HCT116 (cell line): Measurements from ENCODE around the gene DTD1. TPM values are rescaled to one million over a fixed set of nuclear protein-coding genes. Genes with fewer than 3 reads are reported as not detected.

Experiments used
- ATAC-seq: fragments of 200-7000 bp; cut with Tn5 transposase; 2 replicates; pipeline ENCODE4 v1.9.1; 2020; ENCODE audit warnings: mild to moderate bottlenecking, moderate library complexity
- BruUV-seq: library from RNA; stranded (reverse); fragments of 400-500 nt; replicated peaks from 2 replicates; lab custom pipeline; 2021; lab: Mats Ljungman, UMichigan
- CTCF ChIA-PET: fragments of 300-600 bp; sonication (Branson Sonifier 250); formaldehyde crosslinking; loops from one replicate; lab custom pipeline; 2021; ENCODE audit warnings: antibody characterized with exemption; lab: Charles Lee
- POLR2A ChIA-PET: fragments of 300-600, 350-600 bp; sonication (Branson Sonifier 250); formaldehyde crosslinking; loops from one replicate; lab custom pipeline; 2021; ENCODE audit warnings: antibody characterized with exemption; lab: Charles Lee
- RAD21 ChIA-PET, 2 experiments: fragments of 300-600 bp; sonication (Branson Sonifier 250); formaldehyde crosslinking; loops; one replicate each; lab custom pipeline; 2023; ENCODE audit warnings: low total read pairs in 2 of 2; ENCODE audit not compliant: uncharacterized antibody in 2 of 2, unreplicated experiment in 2 of 2, low non-redundant PET in 1 of 2; lab: Charles Lee
- DNase-seq: peaks from one replicate; pipeline ENCODE4 v3.0.0-alpha.2; 2010; ENCODE audit warnings: low read depth, low spot score
- H2AFZ ChIP-seq: fragments of 200-600 bp; shearing (Covaris generic), sonication (generic); 2 replicates; pipeline ENCODE4 v1.6.1; 2017; ENCODE audit warnings: low read depth, mixed run types, mixed read lengths, antibody characterized with exemption, low read length; ENCODE audit not compliant: poor library complexity, severe bottlenecking
- H3K27ac ChIP-seq: 2 replicates; pipeline ENCODE4 v1.5.1; 2012; ENCODE audit warnings: low read depth, low read length
- H3K27me3 ChIP-seq: fragments of 200-600 bp; sonication (generic); 2 replicates; pipeline ENCODE4 v1.6.1; 2016; ENCODE audit warnings: mixed run types, low read length, mixed read lengths; ENCODE audit not compliant: insufficient read depth
- H3K36me3 ChIP-seq, 2 experiments: fragments of 200-500 bp in 1 of 2; fragments of 200-600 bp in 1 of 2; sonication (Bioruptor generic) in 1 of 2; sonication (generic) in 1 of 2; 2 replicates each; pipeline versions ENCODE4 v1.5.1 to v1.6.1; 2014 to 2016; ENCODE audit warnings: low read length in 2 of 2, inconsistent platforms in 1 of 2, mixed read lengths in 1 of 2, mixed run types in 1 of 2; ENCODE audit not compliant: insufficient read depth in 2 of 2, control insufficient read depth in 1 of 2
- H3K4me1 ChIP-seq, 2 experiments: fragments of 200-600 bp in 1 of 2; sonication (generic) in 1 of 2; 2 replicates each; pipeline versions ENCODE4 v1.5.1 to v1.6.1; 2012 to 2017; ENCODE audit warnings: low read length in 2 of 2, inconsistent platforms in 1 of 2, mild to moderate bottlenecking in 1 of 2, mixed read lengths in 1 of 2, mixed run types in 1 of 2, moderate library complexity in 1 of 2; ENCODE audit not compliant: insufficient read depth in 2 of 2, control insufficient read depth in 1 of 2
- H3K4me2 ChIP-seq: fragments of 200-600 bp; sonication (generic); 2 replicates; pipeline ENCODE4 v1.6.1; 2017; ENCODE audit warnings: mixed run types, low read length, mixed read lengths
- H3K4me3 ChIP-seq, 2 experiments: fragments of 200-600 bp in 1 of 2; sonication (generic) in 1 of 2; replicated peaks in 1 of 2; 2 replicates each; pipeline ENCODE4 v1.5.1; 2011 to 2016; ENCODE audit warnings: low read length in 2 of 2, control low read depth in 1 of 2, low read depth in 1 of 2, mild to moderate bottlenecking in 1 of 2, mixed read lengths in 1 of 2, mixed run types in 1 of 2
- H3K79me2 ChIP-seq: fragments of 200-600 bp; sonication (generic); 2 replicates; pipeline ENCODE4 v1.6.1; 2017; ENCODE audit warnings: mild to moderate bottlenecking, mixed run types, low read length, moderate library complexity, mixed read lengths; ENCODE audit not compliant: insufficient read depth
- H3K9ac ChIP-seq: fragments of 200-600 bp; sonication (generic); 2 replicates; pipeline ENCODE4 v1.6.1; 2016; ENCODE audit warnings: low read length, mixed read lengths
- H3K9me2 ChIP-seq: fragments of 200-600 bp; sonication (generic), shearing (Covaris generic); 2 replicates; pipeline ENCODE4 v1.6.1; 2017; ENCODE audit warnings: mixed run types, mild to moderate bottlenecking, moderate library complexity; ENCODE audit not compliant: insufficient read depth
- H3K9me3 ChIP-seq, 2 experiments: fragments of 200-500 bp in 1 of 2; fragments of 200-600 bp in 1 of 2; sonication (Bioruptor generic) in 1 of 2; sonication (generic) in 1 of 2; 2 replicates each; pipeline ENCODE4 v1.6.1; 2014 to 2017; ENCODE audit warnings: low read length in 2 of 2, mixed read lengths in 2 of 2, inconsistent platforms in 1 of 2, low read depth in 1 of 2, mild to moderate bottlenecking in 1 of 2, mixed run types in 1 of 2, moderate library complexity in 1 of 2; ENCODE audit not compliant: control insufficient read depth in 1 of 2, insufficient read depth in 1 of 2
- H4K20me1 ChIP-seq: fragments of 200-600 bp; sonication (generic), shearing (Covaris generic); 2 replicates; pipeline ENCODE4 v1.6.1; 2017; ENCODE audit warnings: mixed run types, mild to moderate bottlenecking, moderate library complexity; ENCODE audit not compliant: insufficient read depth
- ATF3 ChIP-seq: IDR thresholded peaks from 2 replicates; pipeline ENCODE4 v1.6.1; 2012
- CBX3 ChIP-seq: IDR thresholded peaks from 2 replicates; pipeline ENCODE4 v1.6.1; 2012; ENCODE audit warnings: low read depth
- CEBPB ChIP-seq: IDR thresholded peaks from 2 replicates; pipeline ENCODE4 v1.6.1; 2012; ENCODE audit warnings: low read depth
- CTCF ChIP-seq, 3 experiments: fragments of 200-600 bp in 1 of 3; sonication (generic) in 1 of 3; IDR thresholded peaks in 2 of 3; conservative IDR thresholded peaks in 1 of 3; 2 replicates each; pipeline ENCODE4 v1.5.1; 2012 to 2017; ENCODE audit warnings: low read depth in 2 of 3, low read length in 2 of 3, antibody characterized with exemption in 1 of 3, borderline replicate concordance in 1 of 3, control low read depth in 1 of 3, mild to moderate bottlenecking in 1 of 3, mixed read lengths in 1 of 3, mixed run types in 1 of 3, moderate library complexity in 1 of 3; ENCODE audit not compliant: insufficient read depth in 1 of 3
- ELF1 ChIP-seq: IDR thresholded peaks from 2 replicates; pipeline ENCODE4 v1.6.1; 2012; ENCODE audit warnings: low read depth, borderline replicate concordance
- EZH2 ChIP-seq: fragments of 200-600 bp; sonication (generic); IDR thresholded peaks from 2 replicates; pipeline ENCODE4 v1.6.1; 2017; ENCODE audit warnings: antibody characterized with exemption, mixed run types
- EZH2phosphoT487 ChIP-seq: fragments of 200-600 bp; IDR thresholded peaks from 2 replicates; pipeline ENCODE4 v1.6.1; 2018; ENCODE audit warnings: antibody characterized with exemption, borderline replicate concordance
- JUND ChIP-seq: IDR thresholded peaks from 2 replicates; pipeline ENCODE4 v1.6.1; 2012
- POLR2A ChIP-seq: IDR thresholded peaks from 2 replicates; pipeline ENCODE4 v1.7.0; 2011; ENCODE audit warnings: borderline replicate concordance; ENCODE audit not compliant: insufficient read depth, insufficient read length; ENCODE audit errors: extremely low read depth
- POLR2AphosphoS5 ChIP-seq: IDR thresholded peaks from 2 replicates; pipeline ENCODE4 v1.6.1; 2011; ENCODE audit warnings: mild to moderate bottlenecking, low read depth, low read length, moderate library complexity
- RAD21 ChIP-seq: IDR thresholded peaks from 2 replicates; pipeline ENCODE4 v1.6.1; 2012; ENCODE audit warnings: low read depth, mild to moderate bottlenecking
- SIN3A ChIP-seq: IDR thresholded peaks from 2 replicates; pipeline ENCODE4 v1.6.1; 2012; ENCODE audit warnings: low read depth
- SP1 ChIP-seq: IDR thresholded peaks from 2 replicates; pipeline ENCODE4 v1.6.1; 2012; ENCODE audit warnings: low read depth
- SRF ChIP-seq: IDR thresholded peaks from 2 replicates; pipeline ENCODE4 v1.6.1; 2012; ENCODE audit warnings: low read depth
- TCF7L2 ChIP-seq: IDR thresholded peaks from 2 replicates; pipeline ENCODE4 v1.7.0; 2011; ENCODE audit warnings: borderline replicate concordance, inconsistent platforms; ENCODE audit not compliant: insufficient read depth, insufficient read length; ENCODE audit errors: extremely low read depth
- YY1 ChIP-seq: IDR thresholded peaks from 2 replicates; pipeline ENCODE4 v1.6.1; 2011; ENCODE audit warnings: low read length, low read depth, moderate library complexity, mild to moderate bottlenecking; ENCODE audit not compliant: insufficient replicate concordance; ENCODE audit errors: extremely low read depth
- ZFX ChIP-seq: fragments of 450-650 bp; IDR thresholded peaks from 2 replicates; pipeline ENCODE4 v1.6.1; 2017
- ZNF274 ChIP-seq: fragments of 200-500 bp; sonication (Bioruptor generic); IDR thresholded peaks from 2 replicates; pipeline ENCODE4 v1.6.1; 2014; ENCODE audit warnings: mild to moderate bottlenecking, low read depth, low read length, inconsistent platforms
- intact Hi-C: fragments of 100-400 bp; cut with micrococcal nuclease; formaldehyde crosslinking; loops from 2 replicates; pipeline ENCODE4 v1.10.0; 2022
- total RNA-seq: library from RNA; stranded (reverse); gene quantifications from one replicate; pipeline ENCODE4 v1.2.1, GENCODE V29; 2021; ENCODE audit not compliant: unreplicated experiment
- TF ChIP-seq, protein P1 (sequence below): IDR thresholded peaks from 2 replicates; pipeline ENCODE4 v1.6.1; 2012

DTD1 gene
- total RNA-seq, 1 experiment from 2014 or later = 54.5 TPM

DNA sequence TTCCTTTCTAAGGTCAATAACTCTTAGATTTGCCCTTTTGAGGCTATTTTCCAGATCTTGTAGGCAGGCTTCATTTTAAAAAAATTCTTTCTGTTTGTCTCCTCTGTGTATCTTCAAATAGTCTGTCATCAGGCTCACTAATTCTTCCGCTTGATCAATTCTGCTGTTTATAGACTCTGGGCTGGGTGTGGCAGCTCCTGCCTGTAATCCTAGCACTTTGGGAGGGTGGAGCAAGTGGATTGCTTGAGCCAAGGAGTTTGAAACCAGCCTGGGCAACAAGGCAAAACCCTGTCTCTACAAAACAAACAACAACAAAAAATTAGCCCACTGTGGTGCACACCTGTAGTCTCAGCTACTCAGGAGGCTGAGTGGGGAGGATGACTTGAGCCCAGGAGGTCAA, 185.7 kb downstream of the DTD1 start:
- Histone ChIP-seq H3K9me2 (no peaks in the 10 kb centered on the region), H3K9ac (no peak overlapping the region), H3K9me3 (no peaks in the 10 kb centered on the region), H2AFZ (no peak overlapping the region), H3K4me2 (no peak overlapping the region), H3K79me2 (no peaks in the 10 kb centered on the region), H3K27me3 (0 out of 2 replicates have a peak, but pooled peaks cover 6% of the 10 kb centered on the region), H3K36me3 (no peaks in the 10 kb centered on the region), H3K4me3 (no peak overlapping the region), H4K20me1 (no peaks in the 10 kb centered on the region), H3K27ac (no peak overlapping the region), H3K4me1 (no peaks in the 10 kb centered on the region)
- intact Hi-C loops = loop anchor here (1.0 kb wide), 1 partner anchor 9 kb away; no protein-coding TSS in a partner anchor
- BruUV-seq = no TSS peak
- no peak for ATAC-seq
- RAD21 ChIA-PET = no interaction called here
- DNase-seq = no peak
- CTCF ChIA-PET = no interaction called here
- TF ChIP-seq CEBPB = no peak
- TF ChIP-seq, protein P1, sequence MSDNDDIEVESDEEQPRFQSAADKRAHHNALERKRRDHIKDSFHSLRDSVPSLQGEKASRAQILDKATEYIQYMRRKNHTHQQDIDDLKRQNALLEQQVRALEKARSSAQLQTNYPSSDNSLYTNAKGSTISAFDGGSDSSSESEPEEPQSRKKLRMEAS = no peak
- POLR2A ChIA-PET = no interaction called here

DNA sequence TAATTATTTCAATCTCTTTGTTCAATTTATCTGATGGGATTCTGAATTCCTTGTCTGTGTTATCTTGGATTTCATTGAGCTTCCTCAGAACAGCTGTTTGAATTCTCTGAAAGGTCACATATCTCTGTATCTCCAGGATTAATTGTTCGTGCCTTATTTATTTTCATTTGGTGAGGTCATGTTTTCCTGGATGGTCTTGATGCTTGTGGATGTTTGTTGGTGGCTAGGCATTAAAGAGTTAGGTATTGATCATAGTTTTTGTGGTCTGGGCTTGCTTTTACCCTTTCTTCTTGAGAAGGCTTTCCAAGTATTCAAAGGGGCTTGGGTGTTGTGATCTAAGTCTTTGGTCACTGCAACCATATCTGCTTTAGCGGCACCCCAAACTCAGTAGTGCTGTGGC, 186.4 kb downstream of the DTD1 start:
- TF ChIP-seq ATF3 (no peak), CEBPB (no peak), EZH2 (no peak), CTCF (IDR thresholded peaks at IDR 0.05 in 2 of 3, conservative IDR thresholded peaks at IDR 0.05 in 1 of 3; ENCODE audit: borderline replicate concordance in 1 of 3, insufficient read depth in 1 of 3, low read depth in 2 of 3, low read length in 2 of 3) (no peak), ZNF274 (no peak), SIN3A (no peak), EZH2phosphoT487 (no peak), SP1 (no peak), POLR2AphosphoS5 (no peak), YY1 (no peak), ZFX (no peak), SRF (no peak), RAD21 (no peak), JUND (no peak), POLR2A (no peak), ELF1 (no peak), CBX3 (no peak), TCF7L2 (no peak)
- TF ChIP-seq, protein P1 = no peak
- Histone ChIP-seq H3K4me3 (no peak overlapping the region), H3K27ac (no peak overlapping the region), H3K9ac (no peak overlapping the region), H3K9me2 (no peaks in the 10 kb centered on the region), H3K36me3 (no peaks in the 10 kb centered on the region), H3K4me2 (no peak overlapping the region), H3K27me3 (0 out of 2 replicates have a peak, but pooled peaks cover 6% of the 10 kb centered on the region), H3K4me1 (no peaks in the 10 kb centered on the region), H2AFZ (no peak overlapping the region), H3K9me3 (no peaks in the 10 kb centered on the region), H3K79me2 (no peaks in the 10 kb centered on the region), H4K20me1 (no peaks in the 10 kb centered on the region)
- no TSS peak for BruUV-seq
- ChIA-PET RAD21 (no interaction called here), CTCF (no interaction called here), POLR2A (no interaction called here)
- ATAC-seq = no peak
- intact Hi-C loops = no loop called here
- no peak for DNase-seq
